Measurements from ENCODE around the gene MAPRE3.

GRCh38 chr2:27039426-27039825, 69.0 kb downstream of the MAPRE3 start:
- TF ChIP-seq CTCF (IDR thresholded peaks at IDR 0.05), result no peak
- TF ChIP-seq POLR2A (IDR thresholded peaks at IDR 0.05), result no peak
